ENCODE results near the gene CA14. TPM values are rescaled to one million over a fixed set of nuclear protein-coding genes. Genes with fewer than 3 reads are reported as not detected.

CA14 gene
- total and polyA plus RNA-seq, 9 of the 15 experiments (the other 6 are each of a cell fraction or from before 2014, with no cell fraction given), result 0.13 to 0.57 (median 0.26) TPM; not detected in 1

- TF ChIP-seq PRDM10 (IDR thresholded peaks at IDR 0.05; ENCODE audit: partially characterized antibody) (peak; percentile 96), HMGN3 (IDR thresholded peaks at IDR 0.05; ENCODE audit: borderline replicate concordance, extremely low read depth, insufficient read length, low read depth, low read length) (no peak), MEF2A (IDR thresholded peaks at IDR 0.05; ENCODE audit: control insufficient read depth, low read depth, low read length) (no peak), ZNF263 (CRISPR knock-in tag; IDR thresholded peaks at IDR 0.05; ENCODE audit: borderline replicate concordance) (peak; percentile 34; the same call in 1 of the 2 replicates), PCBP2 (IDR thresholded peaks at IDR 0.05; ENCODE audit: low read depth, low read length, poor library complexity, severe bottlenecking) (no peak), ZNF124 (CRISPR knock-in tag; IDR thresholded peaks at IDR 0.05) (no peak), SETDB1 (IDR thresholded peaks at IDR 0.05; ENCODE audit: low read length) (peak; percentile 98), STAT5A (IDR thresholded peaks at IDR 0.05; ENCODE audit: borderline replicate concordance, low read length) (no peak; the same call in 1 of the 2 replicates), ETS1 (conservative IDR thresholded peaks at IDR 0.05; ENCODE audit: control insufficient read depth, low read depth, low read length) (peak; percentile 70; the same call in 1 of the 2 replicates), PHF20 (IDR thresholded peaks at IDR 0.05; ENCODE audit: partially characterized antibody) (peak; percentile 37), CHD4 (IDR thresholded peaks at IDR 0.05; ENCODE audit: insufficient read depth, insufficient replicate concordance, low read depth, low read length, poor library complexity, severe bottlenecking) (no peak), ZNF140 (CRISPR knock-in tag; IDR thresholded peaks at IDR 0.05) (no peak), SRSF9 (IDR thresholded peaks at IDR 0.05; ENCODE audit: borderline replicate concordance, low read depth, low read length) (no peak), HMG20B (CRISPR knock-in tag; IDR thresholded peaks at IDR 0.05) (no peak), SOX6 (IDR thresholded peaks at IDR 0.05) (peak; percentile 47; the same call in 1 of the 2 replicates), XRCC3 (IDR thresholded peaks at IDR 0.05) (no peak), ZNF639 (CRISPR knock-in tag; conservative IDR thresholded peaks at IDR 0.05 in 1 of 2, IDR thresholded peaks at IDR 0.05 in 1 of 2) (peak in 1 of 2 experiments; percentile 58; a peak in 1 of 4 replicates), HCFC1 (IDR thresholded peaks at IDR 0.05; ENCODE audit: low read depth, low read length) (peak; percentile 29; the same call in 1 of the 2 replicates), ZNF232 (CRISPR knock-in tag; IDR thresholded peaks at IDR 0.05) (0 out of 2 replicates have a peak, but pooled peaks have one; percentile 54), NRF1 (conservative IDR thresholded peaks at IDR 0.05 in 1 of 2, IDR thresholded peaks at IDR 0.05 in 1 of 2) (peak; percentile 88 to 89), JUNB (CRISPR knock-in tag; conservative IDR thresholded peaks at IDR 0.05) (no peak)
Measured at GRCh38 chr1:150235852-150236613, 21.5 kb upstream of the CA14 start, which contains the start of gene ANP32E (continued).

All from K562 (cell line).